ENCODE measurements around the gene ABCB1.

DNA sequence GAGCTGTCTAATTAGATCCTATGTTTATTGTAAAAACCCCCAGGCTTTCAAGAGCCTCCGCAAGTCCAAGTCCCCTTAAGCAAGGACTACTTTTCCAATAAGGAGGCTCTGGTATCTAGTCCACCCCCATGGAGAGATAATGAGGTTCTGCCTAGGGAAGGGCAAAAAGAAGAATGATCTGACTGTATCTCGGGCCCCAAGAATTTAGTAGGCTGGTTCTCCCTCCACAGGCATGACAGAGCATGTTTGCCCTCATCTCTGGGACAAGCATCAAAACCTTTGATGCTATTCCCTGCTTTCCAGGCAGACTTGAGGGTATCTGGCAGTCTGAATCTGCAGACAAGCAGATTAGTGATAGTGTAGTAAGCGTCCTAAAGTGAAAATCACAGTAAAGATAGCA lies 19.0 kb downstream of the ABCB1 start:
- TF ChIP-seq, protein P1, sequence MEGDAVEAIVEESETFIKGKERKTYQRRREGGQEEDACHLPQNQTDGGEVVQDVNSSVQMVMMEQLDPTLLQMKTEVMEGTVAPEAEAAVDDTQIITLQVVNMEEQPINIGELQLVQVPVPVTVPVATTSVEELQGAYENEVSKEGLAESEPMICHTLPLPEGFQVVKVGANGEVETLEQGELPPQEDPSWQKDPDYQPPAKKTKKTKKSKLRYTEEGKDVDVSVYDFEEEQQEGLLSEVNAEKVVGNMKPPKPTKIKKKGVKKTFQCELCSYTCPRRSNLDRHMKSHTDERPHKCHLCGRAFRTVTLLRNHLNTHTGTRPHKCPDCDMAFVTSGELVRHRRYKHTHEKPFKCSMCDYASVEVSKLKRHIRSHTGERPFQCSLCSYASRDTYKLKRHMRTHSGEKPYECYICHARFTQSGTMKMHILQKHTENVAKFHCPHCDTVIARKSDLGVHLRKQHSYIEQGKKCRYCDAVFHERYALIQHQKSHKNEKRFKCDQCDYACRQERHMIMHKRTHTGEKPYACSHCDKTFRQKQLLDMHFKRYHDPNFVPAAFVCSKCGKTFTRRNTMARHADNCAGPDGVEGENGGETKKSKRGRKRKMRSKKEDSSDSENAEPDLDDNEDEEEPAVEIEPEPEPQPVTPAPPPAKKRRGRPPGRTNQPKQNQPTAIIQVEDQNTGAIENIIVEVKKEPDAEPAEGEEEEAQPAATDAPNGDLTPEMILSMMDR (IDR thresholded peaks at IDR 0.05; ENCODE audit: low read depth, low read length) = no peak
- no peak for TF ChIP-seq EZH2phosphoT487 (IDR thresholded peaks at IDR 0.05; ENCODE audit: low read depth)
